Measurements from ENCODE around the gene ZSWIM8. TPM values are rescaled to one million over a fixed set of nuclear protein-coding genes. Genes with fewer than 3 reads are reported as not detected.

ZSWIM8 gene
- total and polyA plus RNA-seq, 2 donors (not counting 1 experiment from before 2014, with no cell fraction given): 110 to 147 TPM

DNA sequence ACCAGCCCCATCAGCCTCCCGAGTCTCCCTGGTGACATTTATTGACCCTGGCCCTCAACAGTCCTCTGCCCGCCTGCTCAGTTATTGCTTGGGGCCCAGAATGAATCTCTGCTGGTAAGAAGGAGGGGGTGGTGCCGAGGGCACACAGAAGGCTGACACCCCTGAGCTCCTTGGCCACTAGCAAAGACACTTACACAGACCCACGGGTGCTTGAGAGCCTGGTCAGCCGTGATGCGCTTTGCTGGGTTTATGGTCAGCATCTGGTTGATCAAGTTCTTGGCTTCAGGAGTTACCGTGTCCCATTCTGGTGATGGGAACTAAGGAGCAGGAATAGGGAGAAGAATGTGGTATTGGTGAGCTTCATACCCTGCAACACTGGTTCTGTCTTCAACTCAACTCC, 61.6 kb downstream of the ZSWIM8 start:
- Histone ChIP-seq H3K36me3 (replicated peaks in 1 of 2; ENCODE audit: control extremely low read depth in 1 of 2, control insufficient read depth in 1 of 2, extremely low read depth in 1 of 2, insufficient read depth in 2 of 2, low read length in 1 of 2) (peaks cover 4 to 56% of the 10 kb centered on the region in 2 experiments), H2AFZ (ENCODE audit: insufficient read depth, low read depth, low read length, poor library complexity, severe bottlenecking) (no peak overlapping the region), H3K4me3 (ENCODE audit: control extremely low read depth in 1 of 5, extremely low read depth in 1 of 5, insufficient read depth in 1 of 5, low read depth in 2 of 5, low read length in 4 of 5) (no peak overlapping the region), H4K20me1 (ENCODE audit: control insufficient read depth, insufficient read depth, low read length, poor library complexity, severe bottlenecking) (peaks cover 11% of the 10 kb centered on the region), H3K4me1 (ENCODE audit: control insufficient read depth in 2 of 2, insufficient read depth in 2 of 2, low read length in 2 of 2) (peaks cover 7 to 17% of the 10 kb centered on the region in 2 donors), H3K27ac (ENCODE audit: low read length in 2 of 2) (no peak overlapping the region), H3K9ac (ENCODE audit: low read length) (no peak overlapping the region), H3K9me3 (ENCODE audit: control extremely low read depth in 1 of 3, control insufficient read depth in 2 of 3, insufficient read depth in 1 of 3, low read length in 2 of 3) (no peaks in the 10 kb centered on the region), H3K4me2 (replicated peaks; ENCODE audit: low read depth, low read length, poor library complexity, severe bottlenecking) (no peak overlapping the region), H3K79me2 (ENCODE audit: control insufficient read depth, insufficient read depth, low read length) (peaks cover 9% of the 10 kb centered on the region), H3K27me3 (replicated peaks in 1 of 4; ENCODE audit: control extremely low read depth in 1 of 4, control insufficient read depth in 3 of 4, insufficient read depth in 4 of 4, low read length in 3 of 4) (no peaks in the 10 kb centered on the region)
- 97% methylated on average over 6 of the region's 7 CpGs for WGBS (ENCODE audit: insufficient coverage)
- Mint-ChIP-seq H3K4me1 (peaks cover 13% of the 10 kb centered on the region), H3K27me3 (no peaks in the 10 kb centered on the region), H3K4me3 (no peak overlapping the region), H3K9me3 (ENCODE audit: insufficient read depth) (no peaks in the 10 kb centered on the region), H3K27ac (no peak overlapping the region)
- DNase-seq (no peak), ATAC-seq (ENCODE audit: low read depth) (no peak)
- ChIA-PET POLR2A (interaction anchor here (1.2 kb wide), 1 partner anchor 33 kb away, joined by 3 read pairs; no protein-coding TSS in a partner anchor), CTCF (interaction anchor here (0.8 to 19.4 kb wide), 6 partner anchors 17 to 234 kb away, joined by 3 to 498 read pairs (median 4); partner anchors contain the start of gene CAMK2G)
- no peak for TF ChIP-seq EZH2 (IDR thresholded peaks at IDR 0.05; ENCODE audit: borderline replicate concordance, insufficient read depth, low read depth, low read length, poor library complexity, severe bottlenecking)
- TF ChIP-seq, protein P1, sequence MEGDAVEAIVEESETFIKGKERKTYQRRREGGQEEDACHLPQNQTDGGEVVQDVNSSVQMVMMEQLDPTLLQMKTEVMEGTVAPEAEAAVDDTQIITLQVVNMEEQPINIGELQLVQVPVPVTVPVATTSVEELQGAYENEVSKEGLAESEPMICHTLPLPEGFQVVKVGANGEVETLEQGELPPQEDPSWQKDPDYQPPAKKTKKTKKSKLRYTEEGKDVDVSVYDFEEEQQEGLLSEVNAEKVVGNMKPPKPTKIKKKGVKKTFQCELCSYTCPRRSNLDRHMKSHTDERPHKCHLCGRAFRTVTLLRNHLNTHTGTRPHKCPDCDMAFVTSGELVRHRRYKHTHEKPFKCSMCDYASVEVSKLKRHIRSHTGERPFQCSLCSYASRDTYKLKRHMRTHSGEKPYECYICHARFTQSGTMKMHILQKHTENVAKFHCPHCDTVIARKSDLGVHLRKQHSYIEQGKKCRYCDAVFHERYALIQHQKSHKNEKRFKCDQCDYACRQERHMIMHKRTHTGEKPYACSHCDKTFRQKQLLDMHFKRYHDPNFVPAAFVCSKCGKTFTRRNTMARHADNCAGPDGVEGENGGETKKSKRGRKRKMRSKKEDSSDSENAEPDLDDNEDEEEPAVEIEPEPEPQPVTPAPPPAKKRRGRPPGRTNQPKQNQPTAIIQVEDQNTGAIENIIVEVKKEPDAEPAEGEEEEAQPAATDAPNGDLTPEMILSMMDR (IDR thresholded peaks at IDR 0.05): no peak
- intact Hi-C loops (cut with micrococcal nuclease): loop anchor here (5.0 kb wide), 1 partner anchor 35 kb away; the partner anchor contains the start of gene NDST2

DNA sequence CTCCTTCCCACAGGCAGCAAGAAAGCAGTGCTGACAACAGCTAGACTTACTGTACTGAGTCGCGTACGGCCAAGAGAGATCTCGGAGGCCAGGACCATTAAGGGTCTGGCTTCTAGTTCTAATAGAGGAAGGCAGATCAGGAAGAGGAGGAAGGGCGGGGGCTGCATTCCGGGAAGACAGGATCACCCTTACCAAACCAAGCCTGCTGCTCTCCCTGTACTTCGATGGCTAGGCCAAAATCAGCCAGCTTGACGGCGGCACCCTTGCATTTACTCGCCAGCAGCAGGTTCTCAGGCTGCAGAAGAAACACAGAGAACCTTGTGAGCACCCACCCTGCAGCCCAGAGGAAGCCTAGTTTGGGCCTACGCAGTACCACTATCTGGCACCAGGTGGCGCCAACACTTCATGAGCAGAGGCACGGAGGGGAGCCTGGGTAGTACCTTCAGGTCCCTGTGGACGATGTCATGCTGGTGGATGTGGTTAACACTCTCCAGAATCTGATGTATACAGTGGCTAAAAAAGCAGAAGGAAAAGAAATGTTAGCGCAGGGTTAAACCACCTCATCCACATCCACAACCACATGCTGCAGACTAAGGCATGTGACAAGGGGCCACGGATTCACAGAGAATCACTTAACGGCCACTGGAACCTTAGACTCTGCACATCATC, 63.5 kb downstream of the ZSWIM8 start:
- Mint-ChIP-seq H3K27me3 (no peaks in the 10 kb centered on the region), H3K4me1 (peaks cover 13% of the 10 kb centered on the region), H3K27ac (peak overlapping the region; percentile 47), H3K9me3 (ENCODE audit: insufficient read depth) (no peaks in the 10 kb centered on the region), H3K4me3 (peak overlapping the region; percentile 12)
- intact Hi-C loops (cut with micrococcal nuclease): loop anchor here (1.0 to 5.0 kb wide), 8 partner anchors 18 to 302 kb away; partner anchors contain the start of genes ADK and NDST2
- H3K9me3 ChIP-seq (ENCODE audit: control extremely low read depth in 1 of 3, control insufficient read depth in 2 of 3, insufficient read depth in 1 of 3, low read length in 2 of 3): no peaks in the 10 kb centered on the region
- H3K27me3 ChIP-seq (replicated peaks in 1 of 4; ENCODE audit: control extremely low read depth in 1 of 4, control insufficient read depth in 3 of 4, insufficient read depth in 4 of 4, low read length in 3 of 4): no peaks in the 10 kb centered on the region
- ChIA-PET CTCF (interaction anchor here (0.6 to 19.4 kb wide), 19 partner anchors 10 to 246 kb away, joined by 3 to 498 read pairs (median 4); partner anchors contain the start of gene CAMK2G), POLR2A (interaction anchor here (1.1 to 2.8 kb wide), 3 partner anchors 10 to 92 kb away, joined by 3 to 11 read pairs (median 4); no protein-coding TSS in a partner anchor)
- H3K4me1 ChIP-seq (ENCODE audit: control insufficient read depth in 2 of 2, insufficient read depth in 2 of 2, low read length in 2 of 2): peaks cover 7 to 17% of the 10 kb centered on the region in 2 donors
- peak; percentile 100 for ATAC-seq (ENCODE audit: low read depth)
- H3K36me3 ChIP-seq (replicated peaks in 1 of 2; ENCODE audit: control extremely low read depth in 1 of 2, control insufficient read depth in 1 of 2, extremely low read depth in 1 of 2, insufficient read depth in 2 of 2, low read length in 1 of 2): peaks cover 0 to 68% of the 10 kb centered on the region in 2 experiments
- peak overlapping the region; percentile 51 to 71 for H3K27ac ChIP-seq (ENCODE audit: low read length in 2 of 2)
- peaks cover 9% of the 10 kb centered on the region for H3K79me2 ChIP-seq (ENCODE audit: control insufficient read depth, insufficient read depth, low read length)
- no peak overlapping the region for H2AFZ ChIP-seq (ENCODE audit: insufficient read depth, low read depth, low read length, poor library complexity, severe bottlenecking)
- DNase-seq: peak; percentile 96
- TF ChIP-seq, protein P1 (IDR thresholded peaks at IDR 0.05): peak; percentile 99
- TF ChIP-seq EZH2 (IDR thresholded peaks at IDR 0.05; ENCODE audit: borderline replicate concordance, insufficient read depth, low read depth, low read length, poor library complexity, severe bottlenecking): no peak
- no peak overlapping the region for H3K4me3 ChIP-seq (ENCODE audit: control extremely low read depth in 1 of 5, extremely low read depth in 1 of 5, insufficient read depth in 1 of 5, low read depth in 2 of 5, low read length in 4 of 5)
- peaks cover 15% of the 10 kb centered on the region for H4K20me1 ChIP-seq (ENCODE audit: control insufficient read depth, insufficient read depth, low read length, poor library complexity, severe bottlenecking)
- no peak overlapping the region for H3K9ac ChIP-seq (ENCODE audit: low read length)
- WGBS (ENCODE audit: insufficient coverage): 36% methylated on average over 15 of the region's 17 CpGs
- peak overlapping the region; percentile 50 for H3K4me2 ChIP-seq (replicated peaks; ENCODE audit: low read depth, low read length, poor library complexity, severe bottlenecking)

All from B cell (primary cell).